ENCODE measurements around the gene EME1.

Gene EME1

DNA sequence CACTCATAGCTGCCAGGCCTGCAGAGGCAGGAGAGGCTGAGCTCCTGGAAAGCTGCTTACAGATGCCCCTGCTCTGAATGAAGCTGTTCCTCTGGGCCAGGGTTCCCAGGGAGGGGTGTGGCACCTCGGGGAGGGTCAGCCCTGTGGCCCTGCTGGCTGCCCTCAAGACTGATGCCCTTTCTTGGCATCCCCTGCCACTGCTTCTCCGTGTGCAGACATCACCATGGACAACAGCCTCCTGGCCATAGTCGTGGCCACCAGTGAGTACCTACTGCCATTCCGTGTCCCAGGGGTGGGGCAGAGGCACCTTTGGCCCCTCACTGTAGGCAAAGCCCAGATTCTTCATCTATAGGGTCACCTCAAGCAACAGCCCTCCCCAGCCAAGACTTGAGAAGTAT lies 9.0 kb upstream of the EME1 start:
- DNase-seq (ENCODE audit: low spot score): no peak

DNA sequence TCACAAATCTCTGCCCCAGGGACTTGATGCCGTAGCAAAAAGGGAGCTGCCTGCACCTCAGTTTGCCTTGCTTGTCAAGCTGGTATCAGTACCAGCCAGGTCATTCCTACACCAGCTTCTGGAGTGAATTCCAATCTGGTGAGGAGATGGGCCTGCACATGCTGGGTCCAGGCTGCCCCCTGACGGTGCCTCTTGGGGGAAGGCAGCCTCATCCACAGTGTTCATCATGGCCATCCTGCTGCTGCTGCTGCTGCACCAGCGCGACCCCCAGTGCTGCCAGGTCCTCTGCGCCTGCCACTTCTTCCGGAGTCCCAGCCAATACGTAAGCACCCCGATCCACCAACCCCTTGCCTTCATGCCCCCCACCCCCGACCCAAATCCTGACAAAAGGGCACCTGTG lies 8.3 kb upstream of the EME1 start:
- peak; percentile 62 for DNase-seq (ENCODE audit: low spot score)

DNA sequence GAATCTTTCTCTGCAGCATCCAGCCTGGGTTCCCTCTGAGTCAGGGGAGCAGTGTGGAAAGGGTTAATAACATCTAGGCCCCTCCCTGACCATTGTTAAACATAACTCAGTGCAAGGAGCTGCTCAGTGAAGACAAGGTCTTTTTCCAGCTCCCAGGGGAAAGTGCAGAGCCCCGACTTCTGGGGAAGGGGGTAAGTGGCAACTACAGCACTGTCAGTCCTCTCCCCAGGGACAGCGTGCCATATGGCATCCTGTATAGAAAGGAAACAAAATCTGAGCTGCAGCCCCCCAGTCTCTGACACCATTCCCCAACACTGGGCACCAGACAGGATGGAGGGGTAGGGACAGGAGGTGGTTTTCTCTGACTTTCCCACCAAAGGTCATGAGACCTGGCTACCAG lies 7.9 kb upstream of the EME1 start:
- DNase-seq (ENCODE audit: low spot score): no peak

DNA sequence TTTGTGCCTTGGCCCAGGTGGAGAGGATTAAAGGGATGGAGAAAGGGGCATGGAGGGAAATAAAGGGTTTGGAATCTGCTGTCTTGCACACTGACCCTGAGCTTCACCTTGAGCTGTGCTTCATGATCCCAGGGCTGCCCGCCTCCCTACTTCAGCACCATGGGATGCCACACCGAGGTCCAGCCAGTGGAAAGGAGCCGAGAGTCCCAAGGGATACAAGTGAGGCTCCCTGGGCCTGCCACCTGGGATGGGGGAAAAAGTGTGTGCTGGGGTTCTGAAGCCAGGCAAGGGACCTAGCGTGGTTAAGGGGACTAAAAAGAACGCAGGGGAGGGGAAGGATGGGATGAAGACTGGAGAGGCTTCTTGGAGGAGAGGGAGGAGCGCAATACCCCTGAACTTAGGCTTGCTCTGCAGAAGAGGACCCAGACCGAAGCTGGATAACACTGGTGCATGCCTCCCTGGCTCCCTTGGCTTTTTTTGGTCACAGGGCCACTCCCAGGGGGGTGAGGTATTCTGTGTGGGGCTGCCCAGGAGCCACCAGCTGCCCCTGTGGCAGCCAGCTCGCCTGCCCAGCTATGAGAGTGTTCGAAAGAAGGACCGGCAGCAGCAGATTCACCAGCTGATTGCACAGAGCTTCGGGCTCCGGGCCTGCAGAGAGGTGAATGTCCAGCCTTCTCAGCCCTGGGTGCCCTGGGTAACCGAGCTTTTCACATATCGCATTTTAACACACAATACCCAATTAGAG lies 7.2 kb upstream of the EME1 start:
- no peak for DNase-seq (ENCODE audit: low spot score)

DNA sequence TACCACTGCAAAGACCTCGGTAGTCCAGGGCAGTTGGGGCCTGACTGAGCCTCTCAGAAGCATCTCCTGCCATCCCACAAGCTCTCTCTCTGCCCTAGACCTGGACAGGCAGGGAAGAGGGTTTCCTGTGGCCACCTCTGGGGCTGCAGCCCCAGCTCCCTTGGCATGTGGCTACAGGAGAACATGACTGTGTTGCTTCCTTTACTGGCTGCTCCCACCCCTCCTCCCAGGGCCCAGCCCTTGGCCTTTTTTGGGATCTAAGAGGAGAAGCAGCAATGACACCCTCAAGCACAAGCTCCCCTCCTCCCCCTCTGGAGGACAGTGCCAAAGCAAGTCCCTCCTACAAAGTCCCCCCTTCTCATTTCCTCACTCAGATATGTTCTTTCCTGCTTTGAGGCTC lies 5.6 kb upstream of the EME1 start:
- DNase-seq (ENCODE audit: low spot score): no peak

DNA sequence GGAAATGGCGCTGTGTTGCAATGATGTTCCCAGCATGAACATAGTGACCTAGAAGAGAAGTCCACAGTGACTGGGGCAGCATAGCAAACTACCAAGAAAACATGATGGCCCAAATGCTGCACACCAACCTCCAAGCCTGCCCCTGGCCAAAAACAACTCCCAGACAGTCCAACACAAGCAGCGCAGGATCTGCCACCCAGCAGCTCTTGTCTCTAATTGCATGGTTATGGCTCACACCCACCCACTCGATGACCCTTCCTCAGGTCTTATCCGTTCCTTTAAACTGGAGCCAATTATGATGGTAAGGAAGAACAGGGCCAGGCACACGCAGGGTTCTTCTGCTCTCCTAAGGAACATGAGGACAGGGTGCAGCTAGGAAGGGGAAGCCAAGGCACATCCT lies 3.0 kb upstream of the EME1 start:
- DNase-seq (ENCODE audit: low spot score): no peak

DNA sequence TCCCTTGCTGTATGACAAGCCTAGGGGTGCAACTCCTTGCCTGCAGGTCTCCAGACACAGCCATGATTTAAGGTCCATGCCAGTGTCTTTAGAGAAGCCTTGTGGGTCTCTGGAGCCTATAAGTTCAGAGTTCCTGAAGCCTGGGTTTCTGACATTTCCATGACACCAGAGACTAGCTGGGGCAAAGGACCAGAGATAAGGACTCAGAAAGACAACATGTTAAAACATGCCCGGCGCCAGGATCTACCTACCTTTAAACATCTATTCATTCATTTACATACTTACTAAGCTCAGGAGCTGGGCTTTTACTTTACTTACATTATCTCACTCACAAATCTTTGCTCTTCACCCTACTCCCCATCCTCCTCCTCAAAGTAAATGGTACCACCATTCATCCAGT lies 1.5 kb upstream of the EME1 start:
- DNase-seq (ENCODE audit: low spot score): no peak

DNA sequence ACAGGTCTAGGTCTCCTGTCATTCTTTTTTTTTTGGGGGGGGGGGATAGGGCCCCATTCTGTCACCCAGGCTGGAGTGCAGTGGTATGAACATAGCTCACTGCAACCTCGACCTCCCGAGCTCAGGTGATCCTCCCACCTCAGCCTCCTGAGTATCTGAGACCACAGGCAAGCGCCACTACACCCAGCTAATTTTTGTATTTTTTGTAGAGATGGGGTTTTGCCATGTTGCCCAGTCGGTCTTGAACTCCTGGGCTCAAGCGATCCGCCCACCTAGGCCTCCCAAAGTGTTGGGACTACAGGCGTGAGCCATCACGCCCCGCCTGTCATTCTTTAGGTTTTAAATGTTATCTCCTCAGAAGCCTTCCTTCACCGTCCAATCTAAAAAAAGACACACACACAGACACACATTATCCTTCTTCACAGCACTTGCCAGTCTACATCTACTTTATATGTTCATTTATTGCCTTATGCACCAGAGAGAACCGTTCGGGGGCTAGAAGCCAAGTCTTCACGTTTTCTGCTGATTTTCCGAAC lies 739 bp upstream of the EME1 start:
- no peak for DNase-seq (ENCODE audit: low spot score)

DNA sequence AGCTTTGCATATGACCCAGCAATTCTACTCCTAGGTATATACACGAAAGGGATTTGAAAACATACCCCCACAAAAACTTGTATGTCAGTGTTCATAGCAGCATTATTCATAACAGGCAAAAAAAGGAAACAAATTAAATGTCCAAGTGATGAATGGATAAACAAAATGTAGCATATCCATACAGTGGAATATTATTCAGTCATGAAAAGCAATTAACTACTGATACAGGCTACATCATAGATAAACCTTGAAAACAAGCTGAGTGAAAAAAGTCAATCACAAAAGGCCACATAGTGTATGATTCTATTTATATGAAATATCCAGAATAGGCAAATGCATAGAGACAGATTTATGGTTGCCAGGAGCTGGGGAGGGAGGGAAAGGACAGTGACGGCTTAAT lies 676 bp downstream of the EME1 start:
- no peak for DNase-seq (ENCODE audit: low spot score)

DNA sequence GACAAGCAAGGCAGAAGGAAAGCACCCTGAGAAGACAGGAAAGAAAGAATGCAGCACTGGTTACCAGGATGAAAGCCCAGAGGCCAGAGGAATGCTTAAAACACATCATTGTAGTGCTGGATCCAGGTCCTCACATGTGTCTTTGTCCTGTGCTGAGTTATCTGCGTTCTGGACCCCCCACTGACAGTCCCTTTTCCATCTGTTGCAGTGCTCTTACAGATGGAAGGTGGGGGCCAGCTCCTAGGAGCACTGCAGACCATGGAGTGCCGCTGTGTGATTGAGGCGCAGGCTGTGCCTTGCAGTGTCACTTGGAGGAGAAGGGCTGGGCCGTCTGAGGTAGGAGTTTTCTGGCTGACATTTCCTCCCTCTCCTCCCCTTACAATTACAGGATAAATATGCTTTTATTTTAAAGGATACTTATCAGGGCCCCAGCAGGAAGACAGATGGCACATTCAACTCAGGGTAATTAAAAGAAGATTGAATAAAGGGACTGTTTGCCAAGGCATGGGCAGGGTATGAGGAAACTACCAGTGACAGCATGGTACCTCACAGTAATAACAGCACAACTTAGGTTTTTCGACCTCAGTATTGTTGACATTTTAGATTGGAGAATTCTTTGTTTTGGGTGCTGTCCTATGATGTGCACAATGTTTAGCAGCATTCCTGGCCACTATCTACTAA lies 3.0 kb downstream of the EME1 start:
- DNase-seq (ENCODE audit: low spot score): no peak

DNA sequence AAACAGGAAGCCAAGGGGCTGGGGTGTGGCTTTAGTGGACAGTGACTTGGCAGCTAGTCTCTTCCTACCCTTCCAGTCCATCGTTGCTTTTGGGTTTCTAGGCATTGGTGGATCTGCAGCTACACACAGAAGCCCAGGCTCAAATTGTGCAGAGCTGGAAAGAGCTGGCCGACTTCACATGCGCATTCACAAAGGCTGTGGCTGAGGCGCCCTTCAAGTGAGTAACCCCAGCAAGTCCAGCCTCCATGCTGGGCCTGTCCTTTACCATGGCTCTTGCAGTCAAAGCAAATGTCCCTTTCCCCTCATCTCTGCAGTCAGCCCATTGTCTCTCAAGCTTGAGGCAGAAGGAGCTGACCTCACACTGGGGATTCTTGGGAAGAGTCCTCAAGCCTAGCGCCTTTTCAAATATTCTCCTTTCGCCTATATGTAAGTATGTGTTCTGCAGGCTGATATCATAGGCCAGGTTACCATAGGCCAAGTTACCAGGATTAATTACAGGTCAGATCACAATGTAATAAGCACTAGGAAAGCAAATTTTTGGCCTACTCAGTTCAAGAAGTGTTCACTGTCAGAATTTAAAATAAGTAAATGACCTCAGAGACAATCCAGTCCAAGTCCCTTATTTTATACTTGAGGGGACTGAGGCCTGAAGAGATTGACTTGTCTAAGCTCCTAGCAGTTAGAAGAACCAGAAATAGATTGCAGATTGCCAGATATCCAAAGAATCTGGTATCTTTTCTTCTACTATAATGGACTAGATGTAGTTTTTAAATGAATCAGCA lies 6.5 kb downstream of the EME1 start:
- no peak for DNase-seq (ENCODE audit: low spot score)

DNA sequence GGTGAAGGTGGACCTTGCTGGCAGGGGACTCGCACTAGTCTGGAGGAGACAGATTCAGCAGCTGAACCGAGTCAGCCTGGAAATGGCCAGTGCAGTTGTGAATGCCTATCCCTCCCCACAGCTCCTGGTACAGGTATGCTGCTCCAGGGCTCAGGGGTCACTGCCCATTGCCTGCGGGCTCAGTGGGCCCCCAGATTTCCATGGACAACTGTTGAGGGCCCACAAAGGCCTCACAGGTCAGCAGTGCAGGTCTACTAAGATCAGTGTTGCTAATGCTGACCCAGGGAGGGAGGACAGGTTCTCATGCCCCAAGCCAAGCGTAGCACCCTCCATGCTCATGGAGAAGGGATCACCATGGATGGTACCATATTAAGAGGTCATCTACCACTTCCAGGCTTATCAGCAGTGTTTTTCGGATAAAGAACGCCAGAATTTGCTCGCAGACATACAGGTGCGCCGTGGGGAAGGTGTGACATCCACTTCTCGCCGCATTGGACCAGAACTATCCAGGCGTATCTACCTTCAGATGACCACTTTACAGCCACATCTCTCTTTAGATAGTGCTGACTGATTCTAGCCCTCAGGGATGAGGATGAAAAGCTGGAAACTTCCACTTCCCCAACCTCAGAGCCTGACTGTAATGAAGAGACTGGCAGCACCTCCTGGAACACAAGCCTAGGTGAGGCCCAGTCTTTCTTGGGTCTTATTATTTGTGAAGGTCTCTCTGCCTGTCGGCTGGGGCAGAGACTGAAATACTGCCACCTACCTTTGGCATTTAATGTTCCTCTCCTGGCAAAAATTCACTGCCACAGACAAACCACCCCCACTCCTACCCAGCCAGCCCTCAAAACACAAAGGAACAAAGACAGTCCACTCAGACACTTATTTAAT lies 7.6 kb downstream of the EME1 start:
- DNase-seq (ENCODE audit: low spot score): no peak

DNA sequence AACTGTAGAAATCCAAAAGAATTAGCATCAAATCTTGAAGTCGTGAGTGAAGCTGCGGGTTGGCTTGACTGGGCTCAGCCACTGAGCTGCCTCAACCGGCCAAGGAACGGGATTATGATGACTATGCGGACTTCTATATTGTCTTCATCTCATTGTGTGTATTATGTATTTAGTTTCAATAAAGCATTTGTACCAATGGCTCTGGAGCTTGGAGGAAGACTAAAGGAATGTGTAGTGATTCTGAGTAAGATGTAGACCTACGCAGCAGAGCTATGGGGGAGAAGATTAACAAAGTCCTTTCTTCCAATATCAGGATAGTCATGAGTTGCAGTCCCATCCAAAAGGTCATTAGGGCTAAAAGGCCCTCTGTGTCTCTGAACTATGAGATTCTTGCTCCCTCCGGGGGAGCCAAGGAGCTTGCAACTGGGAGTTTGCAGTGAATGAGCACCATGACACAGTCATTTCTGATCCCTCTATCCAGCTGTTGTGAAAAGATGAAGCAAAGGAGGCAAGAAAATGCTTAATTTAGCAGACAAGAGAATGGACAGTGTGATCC lies 8.3 kb downstream of the EME1 start:
- no peak for DNase-seq (ENCODE audit: low spot score)

DNA sequence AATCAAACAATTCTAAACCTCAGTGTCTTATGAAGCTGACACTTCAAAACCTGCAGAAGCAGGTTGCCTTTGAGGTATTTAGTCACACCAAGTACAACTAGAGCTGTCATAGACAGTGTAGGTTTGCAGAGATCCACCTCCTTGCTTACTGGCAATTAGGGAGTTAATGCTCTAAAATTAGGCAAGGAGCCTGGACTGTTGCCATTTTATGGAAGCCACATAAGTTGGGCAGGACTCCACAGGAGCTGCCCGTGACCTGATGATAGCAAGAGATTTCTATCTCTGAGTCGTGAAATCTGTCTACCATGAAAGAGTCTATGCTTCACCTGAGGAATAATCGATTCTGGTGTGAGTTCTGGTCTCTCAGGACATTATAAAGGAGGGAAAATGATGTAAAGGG lies 8.9 kb downstream of the EME1 start:
- no peak for DNase-seq (ENCODE audit: low spot score)

DNA sequence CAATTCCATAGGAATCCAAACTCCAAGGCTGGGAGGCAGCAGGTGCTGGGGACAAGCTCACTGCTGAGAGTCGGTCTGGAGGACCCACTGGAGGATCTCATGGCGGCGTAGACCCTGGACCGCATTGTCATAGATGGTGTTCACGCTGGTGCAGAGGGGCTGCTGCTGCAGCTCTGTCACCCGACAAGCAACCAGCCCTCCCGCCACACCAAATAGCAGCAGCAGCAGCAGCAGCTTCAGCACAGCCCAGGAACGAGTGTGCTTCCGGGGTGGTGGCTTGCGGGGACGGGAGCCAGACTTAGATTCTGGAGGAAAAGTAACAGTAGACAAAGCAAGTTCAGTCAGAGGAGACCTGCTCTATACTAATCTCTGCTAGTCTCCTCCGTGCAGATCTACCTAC lies 9.9 kb downstream of the EME1 start:
- no peak for DNase-seq (ENCODE audit: low spot score)

DNA sequence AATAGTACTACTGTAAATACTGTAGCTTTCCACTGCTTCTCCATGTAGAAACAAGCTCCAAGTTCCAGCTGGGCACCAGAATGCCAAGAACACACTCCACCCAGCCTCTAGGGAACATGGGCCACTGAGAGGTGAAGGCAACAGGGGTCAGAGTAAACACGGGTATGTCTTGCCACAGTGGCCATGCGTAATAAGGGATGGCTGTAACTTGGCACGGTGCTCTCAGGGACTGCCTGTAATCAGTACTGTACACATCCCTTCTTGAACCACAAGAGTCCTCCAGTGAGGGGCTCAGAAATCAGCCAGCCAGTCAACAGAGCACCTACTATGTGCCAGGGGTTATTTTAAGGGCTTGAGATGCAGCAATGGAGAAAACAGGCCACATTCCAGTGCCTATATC lies 13.5 kb downstream of the EME1 start:
- no peak for DNase-seq (ENCODE audit: low spot score)

DNA sequence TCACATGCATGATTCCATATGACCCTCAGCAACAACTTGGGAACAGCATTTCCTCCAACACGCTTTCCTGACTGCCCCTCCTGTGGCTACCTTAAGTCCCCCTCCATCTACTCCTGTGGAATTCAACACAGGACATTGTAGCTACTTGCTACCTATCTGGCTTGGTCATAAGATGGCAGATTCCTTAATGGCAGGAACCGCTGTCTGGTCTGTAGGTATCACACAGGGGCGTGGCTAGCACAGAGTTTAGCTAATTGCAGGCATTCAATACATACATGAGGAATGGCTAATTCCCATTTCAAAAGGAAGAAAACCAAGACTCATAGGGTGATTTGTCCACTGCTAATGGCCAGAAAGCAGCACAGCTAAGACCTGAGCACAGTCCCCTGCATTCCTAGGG lies 15.7 kb downstream of the EME1 start:
- DNase-seq (ENCODE audit: low spot score): no peak

DNA sequence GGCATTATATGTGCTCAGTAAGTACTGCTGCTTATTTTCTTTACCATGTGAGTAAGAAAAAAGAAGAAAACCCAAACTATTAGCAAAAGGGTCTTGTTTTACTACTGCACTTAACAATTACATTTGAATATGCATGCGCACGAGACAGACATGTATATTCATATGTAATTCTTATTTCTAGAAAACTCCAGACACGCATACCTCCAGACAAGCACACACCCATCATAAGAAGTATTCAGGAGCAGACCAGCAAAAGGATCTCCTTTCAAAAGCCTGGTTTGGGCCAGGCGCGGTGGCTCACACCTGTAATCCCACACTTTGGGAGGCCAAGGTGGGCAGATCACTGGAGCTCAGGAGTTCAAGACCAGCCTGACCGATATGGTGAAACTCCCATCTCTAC lies 16.5 kb downstream of the EME1 start:
- DNase-seq (ENCODE audit: low spot score): no peak

DNA sequence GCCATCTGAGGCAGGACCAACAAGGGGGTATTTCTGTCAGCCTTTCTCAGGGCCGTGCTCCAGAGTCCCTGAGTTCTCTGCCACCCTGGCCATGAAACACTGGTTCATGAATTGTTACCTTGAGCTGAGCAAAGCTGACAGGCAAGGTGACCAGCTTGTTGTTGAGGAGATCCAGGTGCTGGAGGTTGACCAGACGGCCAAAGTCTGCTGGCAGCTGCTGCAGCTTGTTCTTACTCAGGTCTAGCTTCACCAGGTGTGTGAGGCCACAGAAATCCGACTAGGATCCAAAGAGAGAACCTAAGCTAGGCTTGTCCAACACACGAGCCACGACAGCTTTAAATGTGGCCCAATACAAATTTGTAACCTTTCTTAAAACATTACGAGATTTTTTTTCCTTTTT lies 19.6 kb downstream of the EME1 start:
- no peak for DNase-seq (ENCODE audit: low spot score)

DNA sequence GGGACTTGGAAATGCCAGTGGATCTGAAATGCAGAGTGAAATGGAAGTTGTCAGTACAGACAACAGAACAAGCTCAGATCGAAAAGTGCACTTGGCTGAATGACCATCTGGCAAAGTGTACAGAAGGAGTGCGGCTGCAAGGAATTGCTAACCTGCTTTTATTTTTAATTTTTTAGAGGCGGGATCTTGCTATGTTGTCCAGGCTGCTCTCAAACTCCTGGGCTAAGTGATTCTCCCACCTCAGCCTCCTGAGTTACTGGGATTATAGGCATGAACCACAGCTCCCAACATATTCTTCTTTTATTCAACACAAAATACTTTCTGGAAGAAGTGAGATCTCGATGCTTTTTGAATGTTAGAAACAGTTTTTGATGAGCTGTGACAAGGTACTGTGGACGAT lies 20.7 kb downstream of the EME1 start:
- DNase-seq (ENCODE audit: low spot score): no peak

DNA sequence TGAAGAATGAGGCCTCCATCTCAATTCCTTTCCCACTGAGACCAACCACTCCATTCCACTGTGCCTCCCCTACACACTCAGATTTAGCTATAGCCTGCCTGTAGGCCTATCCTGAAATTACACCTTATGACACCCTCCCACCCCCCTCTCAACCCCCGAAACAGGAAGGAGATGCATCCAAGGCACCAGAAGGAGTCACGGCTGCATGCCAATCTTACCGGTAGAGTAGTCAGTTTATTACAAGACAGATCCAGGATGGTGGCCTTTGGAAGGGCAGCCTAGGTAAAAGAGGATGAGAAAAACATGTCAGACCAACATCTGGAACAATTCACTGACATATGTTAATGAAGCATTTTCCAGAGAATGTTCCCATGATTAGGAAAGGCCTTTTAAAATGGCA lies 21.7 kb downstream of the EME1 start:
- DNase-seq (ENCODE audit: low spot score): no peak
